ENCODE results near the gene CAD.
A peak's percentile ranks its signal among the peaks of the same experiment; 100 is the strongest.
"Not testable (repeated sequence)": the region's sequence is repeated elsewhere in the genome, so short reads cannot be mapped to it uniquely, and the experiment has no call there.

CAD gene

GRCh38 chr2:27186613-27187345, 30.4 kb upstream of the CAD start:
- no peaks in the 10 kb centered on the region for H3K4me1 Mint-ChIP-seq
- H3K4me3 Mint-ChIP-seq: no peak overlapping the region
- H3K27ac Mint-ChIP-seq: no peak overlapping the region
- no peak for DNase-seq
- no peaks in the 10 kb centered on the region for H3K36me3 Mint-ChIP-seq
- no peaks in the 10 kb centered on the region for H3K9me3 Mint-ChIP-seq
- CTCF ChIA-PET: interaction anchor here (0.6 to 1.4 kb wide), 4 partner anchors 16 to 170 kb away, joined by 3 to 4 read pairs (median 3); no protein-coding TSS in a partner anchor
- peaks cover 35% of the 10 kb centered on the region for H3K27me3 Mint-ChIP-seq

GRCh38 chr2:27189989-27190388, 27.2 kb upstream of the CAD start:
- no peaks in the 10 kb centered on the region for H3K36me3 Mint-ChIP-seq
- no peak overlapping the region for H3K4me3 Mint-ChIP-seq
- no peak overlapping the region for H3K27ac Mint-ChIP-seq
- no peaks in the 10 kb centered on the region for H3K4me1 Mint-ChIP-seq
- DNase-seq: no peak
- no peaks in the 10 kb centered on the region for H3K9me3 Mint-ChIP-seq
- CTCF ChIA-PET: no interaction called here
- H3K27me3 Mint-ChIP-seq: peaks cover 28% of the 10 kb centered on the region

- H3K9me3 Mint-ChIP-seq: no peaks in the 10 kb centered on the region
- no peaks in the 10 kb centered on the region for H3K4me1 Mint-ChIP-seq
- CTCF ChIA-PET: interaction anchor here (0.8 to 2.0 kb wide), 12 partner anchors 20 to 345 kb away, joined by 3 to 11 read pairs (median 3); no protein-coding TSS in a partner anchor
- no peak overlapping the region for H3K4me3 Mint-ChIP-seq
- peaks cover 17% of the 10 kb centered on the region for H3K27me3 Mint-ChIP-seq
- no peak overlapping the region for H3K27ac Mint-ChIP-seq
- no peaks in the 10 kb centered on the region for H3K36me3 Mint-ChIP-seq
- DNase-seq: peak; percentile 71
These were observed 25.9 kb upstream of the CAD start for GRCh38 chr2:27191070-27191829.

- Mint-ChIP-seq H3K4me1 (no peaks in the 10 kb centered on the region), H3K27me3 (peaks cover 5% of the 10 kb centered on the region), H3K36me3 (no peaks in the 10 kb centered on the region), H3K27ac (no peak overlapping the region), H3K9me3 (no peaks in the 10 kb centered on the region), H3K4me3 (no peak overlapping the region)
- CTCF ChIA-PET: interaction anchor here (0.9 kb wide), 1 partner anchor 233 kb away, joined by 4 read pairs; no protein-coding TSS in a partner anchor
- DNase-seq: no peak
These were observed 22.4 kb upstream of the CAD start for GRCh38 chr2:27194538-27195354.

- DNase-seq, H3K27ac Mint-ChIP-seq, H3K9me3 Mint-ChIP-seq, CTCF ChIA-PET, H3K36me3 Mint-ChIP-seq, H3K4me1 Mint-ChIP-seq, H3K4me3 Mint-ChIP-seq, H3K27me3 Mint-ChIP-seq: not testable (repeated sequence)
These were observed 21.4 kb upstream of the CAD start for GRCh38 chr2:27195799-27196198.

GRCh38 chr2:27198068-27198467, 19.1 kb upstream of the CAD start:
- H3K36me3 Mint-ChIP-seq, H3K9me3 Mint-ChIP-seq, CTCF ChIA-PET, H3K4me3 Mint-ChIP-seq, H3K4me1 Mint-ChIP-seq, DNase-seq, H3K27me3 Mint-ChIP-seq, H3K27ac Mint-ChIP-seq: not testable (repeated sequence)

- no peaks in the 10 kb centered on the region for H3K27me3 Mint-ChIP-seq
- no peaks in the 10 kb centered on the region for H3K9me3 Mint-ChIP-seq
- CTCF ChIA-PET: no interaction called here
- no peak overlapping the region for H3K4me3 Mint-ChIP-seq
- no peak for DNase-seq
- H3K27ac Mint-ChIP-seq: no peak overlapping the region
- H3K4me1 Mint-ChIP-seq: no peaks in the 10 kb centered on the region
- peaks cover 5% of the 10 kb centered on the region for H3K36me3 Mint-ChIP-seq
These were observed 18.5 kb upstream of the CAD start for GRCh38 chr2:27198627-27199026.

GRCh38 chr2:27199241-27199640, 17.9 kb upstream of the CAD start:
- CTCF ChIA-PET: no interaction called here

GRCh38 chr2:27201675-27202074, 15.5 kb upstream of the CAD start:
- peaks cover 20% of the 10 kb centered on the region for H3K4me1 Mint-ChIP-seq
- peaks cover 16% of the 10 kb centered on the region for H3K36me3 Mint-ChIP-seq
- no peak overlapping the region for H3K4me3 Mint-ChIP-seq
- no peak overlapping the region for H3K27ac Mint-ChIP-seq
- H3K9me3 Mint-ChIP-seq: no peaks in the 10 kb centered on the region
- DNase-seq: no peak
- no peaks in the 10 kb centered on the region for H3K27me3 Mint-ChIP-seq
- CTCF ChIA-PET: interaction anchor here (0.5 kb wide), 1 partner anchor 239 kb away, joined by 3 read pairs; no protein-coding TSS in a partner anchor

More at GRCh38 chr2:27199241-27199640, 17.9 kb upstream of the CAD start:
- Mint-ChIP-seq H3K4me3 (no peak overlapping the region), H3K9me3 (no peaks in the 10 kb centered on the region), H3K27me3 (no peaks in the 10 kb centered on the region), H3K36me3 (peaks cover 5% of the 10 kb centered on the region), H3K27ac (no peak overlapping the region), H3K4me1 (peaks cover 3% of the 10 kb centered on the region)
- no peak for DNase-seq

- CTCF ChIA-PET: interaction anchor here (0.6 to 1.0 kb wide), 2 partner anchors 11 to 33 kb away, joined by 3 read pairs; no protein-coding TSS in a partner anchor
- Mint-ChIP-seq H3K4me1 (peaks cover 20% of the 10 kb centered on the region), H3K4me3 (no peak overlapping the region), H3K9me3 (no peaks in the 10 kb centered on the region), H3K27ac (no peak overlapping the region), H3K27me3 (no peaks in the 10 kb centered on the region), H3K36me3 (peaks cover 18% of the 10 kb centered on the region)
- no peak for DNase-seq
These were observed 14.3 kb upstream of the CAD start for GRCh38 chr2:27202854-27203253.

GRCh38 chr2:27203741-27204140, 13.4 kb upstream of the CAD start:
- CTCF ChIA-PET: no interaction called here

GRCh38 chr2:27204566-27204965, 12.6 kb upstream of the CAD start:
- Mint-ChIP-seq H3K27me3 (no peaks in the 10 kb centered on the region), H3K36me3 (peaks cover 20% of the 10 kb centered on the region), H3K4me3 (no peak overlapping the region), H3K27ac (peak overlapping the region; percentile 39), H3K4me1 (peaks cover 26% of the 10 kb centered on the region), H3K9me3 (no peaks in the 10 kb centered on the region)
- CTCF ChIA-PET: no interaction called here
- no peak for DNase-seq

More at GRCh38 chr2:27203741-27204140, 13.4 kb upstream of the CAD start:
- H3K4me1 Mint-ChIP-seq: peaks cover 22% of the 10 kb centered on the region
- H3K9me3 Mint-ChIP-seq: no peaks in the 10 kb centered on the region
- no peak overlapping the region for H3K27ac Mint-ChIP-seq
- no peak overlapping the region for H3K4me3 Mint-ChIP-seq
- no peak for DNase-seq
- peaks cover 20% of the 10 kb centered on the region for H3K36me3 Mint-ChIP-seq
- no peaks in the 10 kb centered on the region for H3K27me3 Mint-ChIP-seq

- CTCF ChIA-PET: no interaction called here
- H3K27ac Mint-ChIP-seq: peak overlapping the region; percentile 39
- peaks cover 20% of the 10 kb centered on the region for H3K36me3 Mint-ChIP-seq
- H3K9me3 Mint-ChIP-seq: no peaks in the 10 kb centered on the region
- H3K4me3 Mint-ChIP-seq: no peak overlapping the region
- H3K27me3 Mint-ChIP-seq: no peaks in the 10 kb centered on the region
- peaks cover 32% of the 10 kb centered on the region for H3K4me1 Mint-ChIP-seq
- no peak for DNase-seq
These were observed 12.0 kb upstream of the CAD start for GRCh38 chr2:27205206-27205605.

- H3K4me1 Mint-ChIP-seq: peaks cover 37% of the 10 kb centered on the region
- no peak for DNase-seq
- CTCF ChIA-PET: no interaction called here
- peaks cover 20% of the 10 kb centered on the region for H3K36me3 Mint-ChIP-seq
- H3K27ac Mint-ChIP-seq: no peak overlapping the region
- no peaks in the 10 kb centered on the region for H3K9me3 Mint-ChIP-seq
- H3K27me3 Mint-ChIP-seq: no peaks in the 10 kb centered on the region
- no peak overlapping the region for H3K4me3 Mint-ChIP-seq
These were observed 10.8 kb upstream of the CAD start for GRCh38 chr2:27206346-27206745.

Measured in activated naive CD4-positive, alpha-beta T cell treated with anti-CD3 and anti-CD28 coated beads, Interleukin-2, amount 10 ng/mL, durations not matched to agents 7 days and 5 days (primary cell).